ENCODE measurements around the gene DDX42. TPM values are rescaled to one million over a fixed set of nuclear protein-coding genes. Genes with fewer than 3 reads are reported as not detected.

The DDX42 gene
- total and polyA plus RNA-seq, 9 of the 15 experiments (the other 6 are each of a cell fraction or from before 2014, with no cell fraction given), result 16.5 to 149 (median 87.6) TPM

DNA sequence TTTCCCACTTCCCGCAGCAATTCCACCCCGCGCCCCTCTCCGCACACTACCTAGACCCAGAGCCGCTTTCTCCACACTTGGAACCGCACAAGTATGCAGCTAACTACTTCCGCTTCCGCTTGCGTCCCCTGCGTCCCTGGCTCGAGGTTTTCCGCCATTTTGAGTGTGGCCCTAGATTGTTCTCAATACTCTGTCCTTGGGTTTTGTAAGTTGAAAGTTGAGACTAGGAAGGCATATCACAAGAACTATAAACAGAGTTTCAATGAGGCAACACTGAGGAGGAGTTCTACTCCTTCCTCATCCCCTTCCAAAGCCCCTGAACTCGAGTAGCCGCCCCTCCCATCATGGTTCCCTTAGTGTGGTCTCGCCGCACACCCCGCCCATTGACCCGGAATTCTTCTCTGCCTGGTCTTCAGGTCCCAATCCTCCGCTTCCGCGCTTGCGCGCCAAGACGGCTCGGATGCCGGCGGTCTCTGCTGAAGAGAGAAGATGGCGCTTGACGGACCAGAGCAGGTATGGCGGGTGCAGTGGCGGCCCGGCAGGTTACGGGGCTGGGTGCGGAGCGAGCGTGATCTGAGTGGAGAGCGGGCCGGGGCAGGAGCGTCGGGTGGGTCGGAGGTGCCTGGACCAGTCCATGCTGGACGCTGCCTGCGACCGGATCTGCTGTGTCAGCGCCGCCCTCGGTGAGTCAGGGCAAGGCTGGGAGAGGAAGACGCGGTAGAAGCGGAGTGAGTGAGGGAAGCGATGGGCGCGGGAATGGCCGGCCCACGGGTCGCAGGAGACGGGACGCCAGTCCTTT, 53.2 kb downstream of the DDX42 start, which contains the start of the genes FTSJ3 and PSMC5 (continued):
- TF ChIP-seq, protein P1, sequence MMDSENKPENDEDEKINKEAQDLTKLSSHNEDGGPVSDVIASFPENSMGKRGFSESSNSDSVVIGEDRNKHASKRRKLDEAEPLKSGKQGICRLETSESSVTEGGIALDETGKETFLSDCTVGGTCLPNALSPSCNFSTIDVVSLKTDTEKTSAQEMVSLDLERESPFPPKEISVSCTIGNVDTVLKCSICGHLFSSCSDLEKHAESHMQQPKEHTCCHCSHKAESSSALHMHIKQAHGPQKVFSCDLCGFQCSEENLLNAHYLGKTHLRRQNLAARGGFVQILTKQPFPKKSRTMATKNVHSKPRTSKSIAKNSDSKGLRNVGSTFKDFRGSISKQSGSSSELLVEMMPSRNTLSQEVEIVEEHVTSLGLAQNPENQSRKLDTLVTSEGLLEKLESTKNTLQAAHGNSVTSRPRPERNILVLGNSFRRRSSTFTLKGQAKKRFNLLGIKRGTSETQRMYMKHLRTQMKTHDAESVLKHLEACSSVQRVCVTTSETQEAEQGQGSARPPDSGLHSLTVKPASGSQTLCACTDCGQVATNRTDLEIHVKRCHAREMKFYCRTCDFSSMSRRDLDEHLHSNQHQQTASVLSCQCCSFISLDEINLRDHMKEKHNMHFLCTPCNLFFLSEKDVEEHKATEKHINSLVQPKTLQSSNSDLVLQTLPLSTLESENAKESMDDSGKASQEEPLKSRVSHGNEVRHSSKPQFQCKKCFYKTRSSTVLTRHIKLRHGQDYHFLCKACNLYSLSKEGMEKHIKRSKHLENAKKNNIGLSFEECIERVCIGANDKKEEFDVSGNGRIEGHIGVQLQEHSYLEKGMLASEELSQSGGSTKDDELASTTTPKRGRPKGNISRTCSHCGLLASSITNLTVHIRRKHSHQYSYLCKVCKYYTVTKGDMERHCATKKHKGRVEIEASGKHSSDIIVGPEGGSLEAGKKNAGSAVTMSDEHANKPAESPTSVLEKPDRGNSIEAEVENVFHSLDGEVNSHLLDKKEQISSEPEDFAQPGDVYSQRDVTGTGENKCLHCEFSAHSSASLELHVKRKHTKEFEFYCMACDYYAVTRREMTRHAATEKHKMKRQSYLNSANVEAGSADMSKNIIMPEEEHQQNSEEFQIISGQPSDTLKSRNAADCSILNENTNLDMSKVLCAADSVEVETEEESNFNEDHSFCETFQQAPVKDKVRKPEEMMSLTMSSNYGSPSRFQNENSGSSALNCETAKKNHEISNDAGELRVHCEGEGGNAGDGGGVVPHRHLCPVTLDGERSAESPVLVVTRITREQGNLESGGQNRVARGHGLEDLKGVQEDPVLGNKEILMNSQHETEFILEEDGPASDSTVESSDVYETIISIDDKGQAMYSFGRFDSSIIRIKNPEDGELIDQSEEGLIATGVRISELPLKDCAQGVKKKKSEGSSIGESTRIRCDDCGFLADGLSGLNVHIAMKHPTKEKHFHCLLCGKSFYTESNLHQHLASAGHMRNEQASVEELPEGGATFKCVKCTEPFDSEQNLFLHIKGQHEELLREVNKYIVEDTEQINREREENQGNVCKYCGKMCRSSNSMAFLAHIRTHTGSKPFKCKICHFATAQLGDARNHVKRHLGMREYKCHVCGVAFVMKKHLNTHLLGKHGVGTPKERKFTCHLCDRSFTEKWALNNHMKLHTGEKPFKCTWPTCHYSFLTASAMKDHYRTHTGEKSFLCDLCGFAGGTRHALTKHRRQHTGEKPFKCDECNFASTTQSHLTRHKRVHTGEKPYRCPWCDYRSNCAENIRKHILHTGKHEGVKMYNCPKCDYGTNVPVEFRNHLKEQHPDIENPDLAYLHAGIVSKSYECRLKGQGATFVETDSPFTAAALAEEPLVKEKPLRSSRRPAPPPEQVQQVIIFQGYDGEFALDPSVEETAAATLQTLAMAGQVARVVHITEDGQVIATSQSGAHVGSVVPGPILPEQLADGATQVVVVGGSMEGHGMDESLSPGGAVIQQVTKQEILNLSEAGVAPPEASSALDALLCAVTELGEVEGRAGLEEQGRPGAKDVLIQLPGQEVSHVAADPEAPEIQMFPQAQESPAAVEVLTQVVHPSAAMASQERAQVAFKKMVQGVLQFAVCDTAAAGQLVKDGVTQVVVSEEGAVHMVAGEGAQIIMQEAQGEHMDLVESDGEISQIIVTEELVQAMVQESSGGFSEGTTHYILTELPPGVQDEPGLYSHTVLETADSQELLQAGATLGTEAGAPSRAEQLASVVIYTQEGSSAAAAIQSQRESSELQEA (IDR thresholded peaks at IDR 0.05; ENCODE audit: low read depth), result no peak
- no peak for TF ChIP-seq CEBPB (tag; IDR thresholded peaks at IDR 0.05)
- TF ChIP-seq ZNF354B (CRISPR knock-in tag; IDR thresholded peaks at IDR 0.05), result no peak
- TF ChIP-seq, protein P2, sequence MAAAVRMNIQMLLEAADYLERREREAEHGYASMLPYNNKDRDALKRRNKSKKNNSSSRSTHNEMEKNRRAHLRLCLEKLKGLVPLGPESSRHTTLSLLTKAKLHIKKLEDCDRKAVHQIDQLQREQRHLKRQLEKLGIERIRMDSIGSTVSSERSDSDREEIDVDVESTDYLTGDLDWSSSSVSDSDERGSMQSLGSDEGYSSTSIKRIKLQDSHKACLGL (CRISPR knock-in tag; IDR thresholded peaks at IDR 0.05; ENCODE audit: borderline replicate concordance, poor library complexity, severe bottlenecking), result peak; percentile 45
- no peak for TF ChIP-seq HNRNPL (IDR thresholded peaks at IDR 0.05; ENCODE audit: low read depth, low read length)
- TF ChIP-seq POLR3G (IDR thresholded peaks at IDR 0.05; ENCODE audit: extremely low read depth, insufficient read length, insufficient replicate concordance), result no peak
- no peak; the same call in 1 of the 2 replicates for TF ChIP-seq TGIF2 (CRISPR knock-in tag; IDR thresholded peaks at IDR 0.05)
- TF ChIP-seq, protein P3, sequence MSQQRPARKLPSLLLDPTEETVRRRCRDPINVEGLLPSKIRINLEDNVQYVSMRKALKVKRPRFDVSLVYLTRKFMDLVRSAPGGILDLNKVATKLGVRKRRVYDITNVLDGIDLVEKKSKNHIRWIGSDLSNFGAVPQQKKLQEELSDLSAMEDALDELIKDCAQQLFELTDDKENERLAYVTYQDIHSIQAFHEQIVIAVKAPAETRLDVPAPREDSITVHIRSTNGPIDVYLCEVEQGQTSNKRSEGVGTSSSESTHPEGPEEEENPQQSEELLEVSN (IDR thresholded peaks at IDR 0.05; ENCODE audit: borderline replicate concordance in 1 of 2, extremely low read depth in 1 of 2, insufficient read depth in 1 of 2, insufficient read length in 1 of 2, low read depth in 1 of 2, low read length in 1 of 2, poor library complexity in 1 of 2, severe bottlenecking in 1 of 2), result peak in 1 of 2 experiments; percentile 25
- no peak for TF ChIP-seq SLC30A9 (CRISPR knock-in tag; IDR thresholded peaks at IDR 0.05)
- peak; percentile 98 for TF ChIP-seq ETV5 (CRISPR knock-in tag; IDR thresholded peaks at IDR 0.05; ENCODE audit: low read depth)
- no peak for TF ChIP-seq ZNF121 (CRISPR knock-in tag; conservative IDR thresholded peaks at IDR 0.05)
- peak; percentile 71 for TF ChIP-seq CXXC5 (CRISPR knock-in tag; IDR thresholded peaks at IDR 0.05)
- TF ChIP-seq SMAD2 (IDR thresholded peaks at IDR 0.05; ENCODE audit: low read depth, low read length), result no peak
- TF ChIP-seq ZBTB2 (IDR thresholded peaks at IDR 0.05), result peak; percentile 98
- TF ChIP-seq NCOA6 (IDR thresholded peaks at IDR 0.05), result peak; percentile 86
- TF ChIP-seq ZNF143 (CRISPR knock-in tag; IDR thresholded peaks at IDR 0.05), result no peak; the same call in 1 of the 2 replicates
